Testis (tissue), 3 donors: Measurements from ENCODE around the gene CDH23. TPM values are rescaled to one million over a fixed set of nuclear protein-coding genes. Genes with fewer than 3 reads are reported as not detected.

Experiments used
- DNase-seq: peaks from one replicate; pipeline ENCODE4 v3.0.0-alpha.2; 2019
- H3K27ac ChIP-seq, 2 donors: fragments of 200-600 bp; sonication (generic); one replicate each; pipeline ENCODE4 v1.5.1; 2019
- H3K27me3 ChIP-seq: fragments of 200-600 bp; sonication (generic); one replicate; pipeline ENCODE4 v1.5.1; 2019
- H3K36me3 ChIP-seq: fragments of 200-600 bp; sonication (generic); one replicate; pipeline ENCODE4 v1.5.1; 2017; ENCODE audit warnings: low read depth; ENCODE audit errors: missing control alignments
- H3K4me1 ChIP-seq: fragments of 200-600 bp; sonication (generic); one replicate; pipeline ENCODE4 v1.5.1; 2019
- H3K4me3 ChIP-seq, 2 donors: fragments of 200-600 bp; sonication (generic); one replicate each; pipeline ENCODE4 v1.5.1; 2017 to 2019
- H3K9me3 ChIP-seq: fragments of 200-600 bp; sonication (generic); one replicate; pipeline ENCODE4 v1.5.1; 2017
- CTCF ChIP-seq, 3 experiments: fragments of 450-650 bp in 2 of 3; fragments of 200-600 bp in 1 of 3; sonication (generic) in 1 of 3; IDR thresholded peaks; one replicate each; pipeline ENCODE4 v1.5.1; 2016 to 2019; ENCODE audit warnings: antibody characterized with exemption in 3 of 3, mild to moderate bottlenecking in 2 of 3, moderate library complexity in 1 of 3
- POLR2A ChIP-seq: fragments of 450-650 bp; IDR thresholded peaks from one replicate; pipeline ENCODE4 v1.6.1; 2017; ENCODE audit warnings: antibody characterized with exemption, mild to moderate bottlenecking, moderate library complexity
- WGBS, 2 donors: methylation state at CpG; one replicate each; pipeline ENCODE4 v1.1.5; 2018; 5-methylcytosine and 5-hydroxymethylcytosine counted together
- intact Hi-C: fragments of 100-400 bp; cut with DNase I; formaldehyde crosslinking; loops from one replicate; pipeline ENCODE4 v1.15.1; 2023; ENCODE audit warnings: low total_unique reads
- polyA plus RNA-seq: library from polyadenylated mRNA; stranded (reverse); fragments of 350-450 nt; fragmentation: Illumina TruSeq; extraction: RNeasy Lipid Tissue Mini Kit (QIAGEN cat#74804); gene quantifications from one replicate; pipeline ENCODE4 v1.2.3, GENCODE V29; 2014; ENCODE audit warnings: low read depth, low replicate concordance; ENCODE audit not compliant: insufficient read depth
- total RNA-seq, 2 donors: library from RNA; depleted of rRNA; stranded (reverse); fragments of >200 nt; gene quantifications; one replicate each; pipeline ENCODE4 v1.2.3, GENCODE V29; 2016

Gene CDH23
- total and polyA plus RNA-seq, 3 donors from 2014 or later: 29.8 to 125 (median 81.7) TPM

- Histone ChIP-seq H3K9me3 (no peaks in the 10 kb centered on the region), H3K4me1 (no peaks in the 10 kb centered on the region), H3K4me3 (no peak overlapping the region), H3K27ac (no peak overlapping the region), H3K27me3 (no peaks in the 10 kb centered on the region), H3K36me3 (no peaks in the 10 kb centered on the region)
- TF ChIP-seq POLR2A: no peak
- TF ChIP-seq CTCF (IDR thresholded peaks at IDR 0.05): no peak
- DNase-seq: no peak
- 87 to 89% methylated on average over 13 of the region's 13 CpGs for WGBS, 2 donors
- intact Hi-C loops: no loop called here
Observed at GRCh38 chr10:71646592-71647292, 250.0 kb downstream of the CDH23 start.

- Histone ChIP-seq H3K27me3 (no peaks in the 10 kb centered on the region), H3K9me3 (no peaks in the 10 kb centered on the region), H3K4me3 (no peak overlapping the region), H3K4me1 (no peaks in the 10 kb centered on the region), H3K27ac (no peak overlapping the region), H3K36me3 (no peaks in the 10 kb centered on the region)
- no peak for TF ChIP-seq POLR2A
- TF ChIP-seq CTCF (IDR thresholded peaks at IDR 0.05): peak in 1 of 3 experiments; percentile 13
- DNase-seq: no peak
- 71 to 81% methylated on average over 13 to 14 of the region's 14 CpGs for WGBS, 2 donors
- intact Hi-C loops: no loop called here
Observed at GRCh38 chr10:71647526-71648253, 251.0 kb downstream of the CDH23 start.

GRCh38 chr10:71648254-71648932, 251.7 kb downstream of the CDH23 start:
- DNase-seq: no peak
- WGBS, 2 donors: 78 to 79% methylated on average over 10 of the region's 10 CpGs

GRCh38 chr10:71648933-71649320, 252.2 kb downstream of the CDH23 start:
- Histone ChIP-seq H3K27ac (no peak overlapping the region), H3K9me3 (no peaks in the 10 kb centered on the region), H3K36me3 (no peaks in the 10 kb centered on the region), H3K4me1 (no peaks in the 10 kb centered on the region), H3K4me3 (no peak overlapping the region), H3K27me3 (no peaks in the 10 kb centered on the region)
- WGBS, 2 donors: 85 to 89% methylated on average over 7 of the region's 7 CpGs
- intact Hi-C loops: no loop called here
- no peak for TF ChIP-seq CTCF (IDR thresholded peaks at IDR 0.05)
- TF ChIP-seq POLR2A: no peak
- DNase-seq: no peak

More at GRCh38 chr10:71648254-71648932, 251.7 kb downstream of the CDH23 start:
- Histone ChIP-seq H3K27ac (no peak overlapping the region), H3K4me3 (no peak overlapping the region), H3K36me3 (no peaks in the 10 kb centered on the region), H3K4me1 (no peaks in the 10 kb centered on the region), H3K9me3 (no peaks in the 10 kb centered on the region), H3K27me3 (no peaks in the 10 kb centered on the region)
- TF ChIP-seq CTCF (IDR thresholded peaks at IDR 0.05): no peak
- no peak for TF ChIP-seq POLR2A
- intact Hi-C loops: no loop called here
